IMR-90 (cell line): Measurements from ENCODE around the gene RPN2. TPM values are rescaled to one million over a fixed set of nuclear protein-coding genes. Genes with fewer than 3 reads are reported as not detected.

Source experiments
- ATAC-seq: fragments of 200-7000 bp; cut with Tn5 transposase; 2 replicates; pipeline ENCODE4 v1.9.1; 2020; ENCODE audit warnings: low read depth, mild to moderate bottlenecking, moderate library complexity
- BruUV-seq: library from RNA; stranded (reverse); fragments of 400-500 nt; replicated peaks from 2 replicates; lab custom pipeline; 2021; lab: Mats Ljungman, UMichigan
- CTCF ChIA-PET: fragments of 300-600 bp; formaldehyde crosslinking; extraction: SDS; loops from one replicate; lab custom pipeline; 2021; ENCODE audit warnings: antibody characterized with exemption; lab: Yijun Ruan, JAX
- POLR2A ChIA-PET: fragments of 300-600 bp; sonication (Branson Sonifier 250); formaldehyde crosslinking; loops from one replicate; lab custom pipeline; 2022; ENCODE audit warnings: antibody characterized with exemption; ENCODE audit not compliant: unreplicated experiment; lab: Charles Lee
- DNase-seq: peaks from one replicate; pipeline ENCODE4 v3.0.0; 2013
- H2AFZ ChIP-seq: replicated peaks from 2 replicates; pipeline ENCODE3; 2013; ENCODE audit warnings: low read length, mild to moderate bottlenecking; ENCODE audit not compliant: poor library complexity
- H2AK5ac ChIP-seq: 2 replicates; pipeline ENCODE4 v1.6.1; 2013; ENCODE audit warnings: low read depth, low read length, inconsistent platforms
- H2AK9ac ChIP-seq: replicated peaks from 2 replicates; pipeline ENCODE3; 2013; ENCODE audit warnings: mild to moderate bottlenecking, low read depth, low read length, moderate library complexity; ENCODE audit not compliant: poor library complexity
- H2BK120ac ChIP-seq: 2 replicates; pipeline ENCODE4 v1.6.1; 2013; ENCODE audit warnings: low read depth, low read length, inconsistent platforms
- H2BK15ac ChIP-seq: 3 replicates; pipeline ENCODE4 v1.6.1; 2013; ENCODE audit warnings: low read depth, low read length, inconsistent platforms
- H2BK20ac ChIP-seq: 2 replicates; pipeline ENCODE4 v1.6.1; 2013; ENCODE audit warnings: low read depth, mild to moderate bottlenecking, inconsistent platforms, low read length, moderate library complexity
- H2BK5ac ChIP-seq: 2 replicates; pipeline ENCODE4 v1.6.1; 2013; ENCODE audit warnings: mild to moderate bottlenecking, low read depth, low read length, inconsistent platforms; ENCODE audit not compliant: poor library complexity, severe bottlenecking
- H3K14ac ChIP-seq: replicated peaks from 2 replicates; pipeline ENCODE4 v1.6.1; 2013; ENCODE audit warnings: low read depth, low read length, inconsistent platforms
- H3K18ac ChIP-seq: 2 replicates; pipeline ENCODE4 v1.6.1; 2013; ENCODE audit warnings: low read depth, low read length, control low read depth
- H3K23ac ChIP-seq: 2 replicates; pipeline ENCODE4 v1.6.1; 2013; ENCODE audit warnings: low read depth, low read length, inconsistent platforms
- H3K27ac ChIP-seq: 2 replicates; pipeline ENCODE4 v1.5.1; 2013; ENCODE audit warnings: mild to moderate bottlenecking, control low read depth, low read length; ENCODE audit not compliant: insufficient read depth
- H3K27me3 ChIP-seq: 2 replicates; pipeline ENCODE4 v1.6.1; 2013; ENCODE audit warnings: low read length; ENCODE audit not compliant: control insufficient read depth, insufficient read depth
- H3K36me3 ChIP-seq: 2 replicates; pipeline ENCODE4 v1.6.1; 2013; ENCODE audit warnings: low read length, mixed read lengths; ENCODE audit not compliant: control insufficient read depth, insufficient read depth
- H3K4ac ChIP-seq: 2 replicates; pipeline ENCODE4 v1.6.1; 2013; ENCODE audit warnings: low read depth, low read length, inconsistent platforms
- H3K4me1 ChIP-seq: 2 replicates; pipeline ENCODE4 v1.6.1; 2013; ENCODE audit warnings: low read length, mixed read lengths; ENCODE audit not compliant: control insufficient read depth, insufficient read depth
- H3K4me2 ChIP-seq: 2 replicates; pipeline ENCODE4 v1.6.1; 2013; ENCODE audit warnings: low read depth, mild to moderate bottlenecking, control low read depth, low read length, moderate library complexity
- H3K4me3 ChIP-seq: 2 replicates; pipeline ENCODE4 v1.5.1; 2013; ENCODE audit warnings: low read depth, mild to moderate bottlenecking, control low read depth, low read length, moderate library complexity; ENCODE audit not compliant: insufficient read depth
- H3K56ac ChIP-seq: 2 replicates; pipeline ENCODE4 v1.6.1; 2013; ENCODE audit warnings: low read length, inconsistent platforms; ENCODE audit not compliant: insufficient read depth; ENCODE audit errors: extremely low read depth
- H3K79me1 ChIP-seq, 2 experiments: 2 replicates each; pipeline ENCODE4 v1.6.1; 2013; ENCODE audit warnings: low read length in 2 of 2, inconsistent platforms in 1 of 2, low read depth in 1 of 2
- H3K9ac ChIP-seq: 2 replicates; pipeline ENCODE4 v1.6.1; 2013; ENCODE audit warnings: low read depth, low read length, control low read depth
- H3K9me1 ChIP-seq: 2 replicates; pipeline ENCODE4 v1.6.1; 2013; ENCODE audit warnings: low read length, inconsistent platforms; ENCODE audit not compliant: insufficient read depth
- H3K9me3 ChIP-seq: 2 replicates; pipeline ENCODE4 v1.6.1; 2013; ENCODE audit warnings: low read length; ENCODE audit not compliant: control insufficient read depth, insufficient read depth
- H4K20me1 ChIP-seq: 2 replicates; pipeline ENCODE4 v1.6.1; 2013; ENCODE audit warnings: low read length, inconsistent platforms; ENCODE audit not compliant: insufficient read depth
- H4K5ac ChIP-seq: 2 replicates; pipeline ENCODE4 v1.6.1; 2013; ENCODE audit warnings: mild to moderate bottlenecking, low read depth, low read length, control low read depth
- H4K8ac ChIP-seq, 2 experiments: 2 replicates each; pipeline ENCODE4 v1.6.1; 2013; ENCODE audit warnings: low read depth in 2 of 2, low read length in 2 of 2, control low read depth in 1 of 2, inconsistent platforms in 1 of 2
- H4K91ac ChIP-seq: 2 replicates; pipeline ENCODE4 v1.6.1; 2013; ENCODE audit warnings: low read depth, low read length, inconsistent platforms; ENCODE audit not compliant: insufficient read depth
- BHLHE40 ChIP-seq: fragments of 150-350 bp; IDR thresholded peaks from 2 replicates; pipeline ENCODE4 v1.6.1; 2016; ENCODE audit warnings: mild to moderate bottlenecking, low read depth, low read length
- CEBPB ChIP-seq: IDR thresholded peaks from 2 replicates; pipeline ENCODE4 v1.6.1; 2012; ENCODE audit warnings: low read depth, low read length, improper control_type of control experiment
- CHD1 ChIP-seq: IDR thresholded peaks from 2 replicates; pipeline ENCODE4 v1.6.1; 2012; ENCODE audit warnings: low read depth, low read length, improper control_type of control experiment
- FOS ChIP-seq: fragments of 150-350 bp; IDR thresholded peaks from 2 replicates; pipeline ENCODE4 v1.6.1; 2016; ENCODE audit warnings: low read depth, low read length
- MAFK ChIP-seq: IDR thresholded peaks from 2 replicates; pipeline ENCODE4 v1.6.1; 2012; ENCODE audit warnings: low read depth, low read length, improper control_type of control experiment
- MAZ ChIP-seq: IDR thresholded peaks from 2 replicates; pipeline ENCODE4 v1.6.1; 2012; ENCODE audit warnings: low read depth, mild to moderate bottlenecking, low read length, improper control_type of control experiment, moderate library complexity, borderline replicate concordance
- MXI1 ChIP-seq: IDR thresholded peaks from 2 replicates; pipeline ENCODE4 v1.6.1; 2012; ENCODE audit warnings: low read depth, mild to moderate bottlenecking, low read length, moderate library complexity, borderline replicate concordance
- NFE2L2 ChIP-seq: fragments of 150-350 bp; IDR thresholded peaks from 2 replicates; pipeline ENCODE4 v1.6.1; 2016; ENCODE audit warnings: low read depth, mild to moderate bottlenecking, low read length
- POLR2A ChIP-seq: IDR thresholded peaks from 2 replicates; pipeline ENCODE4 v1.6.1; 2012; ENCODE audit warnings: mild to moderate bottlenecking, low read depth, low read length
- RAD21 ChIP-seq: IDR thresholded peaks from 2 replicates; pipeline ENCODE4 v1.6.1; 2012; ENCODE audit warnings: low read length, improper control_type of control experiment
- RCOR1 ChIP-seq: IDR thresholded peaks from 2 replicates; pipeline ENCODE4 v1.6.1; 2012; ENCODE audit warnings: mild to moderate bottlenecking, low read length, improper control_type of control experiment; ENCODE audit not compliant: insufficient replicate concordance
- RFX5 ChIP-seq: IDR thresholded peaks from 2 replicates; pipeline ENCODE4 v1.8.0; 2012; ENCODE audit warnings: low read depth, mild to moderate bottlenecking, low read length, moderate library complexity
- SMC3 ChIP-seq: fragments of 150-350 bp; IDR thresholded peaks from 2 replicates; pipeline ENCODE4 v1.6.1; 2016; ENCODE audit warnings: low read depth, mild to moderate bottlenecking, antibody characterized with exemption, low read length, moderate library complexity
- USF2 ChIP-seq: fragments of 150-350 bp; IDR thresholded peaks from 2 replicates; pipeline ENCODE4 v1.6.1; 2017; ENCODE audit warnings: mild to moderate bottlenecking, antibody characterized with exemption, low read length, low read depth
- WGBS, 2 experiments: methylation state at CpG; one replicate each; pipeline versions ENCODE4 v1.1.5 to v1.1.7; 2013; ENCODE audit warnings: missing lambda C conversion rate in 2 of 2; ENCODE audit not compliant: insufficient read length in 1 of 2; ENCODE audit errors: extremely low coverage in 2 of 2; 5-methylcytosine and 5-hydroxymethylcytosine counted together
- dilution Hi-C: fragments of 300-500 bp; cut with HindIII; formaldehyde crosslinking; loops from one replicate; pipeline ENCODE4 v1.14.3; 2018; ENCODE audit warnings: low sequenced_read_pairs; ENCODE audit not compliant: unreplicated experiment
- in situ Hi-C: fragments of 300-500 bp; cut with MboI; formaldehyde crosslinking; loops from 3 replicates; pipeline ENCODE4 v1.14.3; 2019; ENCODE audit warnings: low sequenced_read_pairs, inconsistent platforms, mixed read lengths
- intact Hi-C: fragments of 100-400 bp; cut with micrococcal nuclease; formaldehyde crosslinking; loops from 2 replicates; pipeline ENCODE4 v1.10.0; 2022
- polyA plus RNA-seq, 3 experiments: library from polyadenylated mRNA; depleted of rRNA; stranded (reverse); fragments of >200 nt; gene quantifications; 2 replicates each; pipeline ENCODE4 v1.2.3, GENCODE V29; 2012; ENCODE audit warnings: low replicate concordance in 1 of 3
- total RNA-seq: library from RNA; depleted of rRNA; stranded (reverse); fragments of >200 nt; gene quantifications from 2 replicates; pipeline ENCODE4 v1.2.3, GENCODE V29; 2012
- TF ChIP-seq, protein P1 (sequence below): conservative IDR thresholded peaks from 2 replicates; pipeline ENCODE4 v1.5.1; 2012; ENCODE audit warnings: mild to moderate bottlenecking, low read depth, low read length, improper control_type of control experiment
- TF ChIP-seq, protein P2 (sequence below): fragments of 150-350 bp; IDR thresholded peaks from 2 replicates; pipeline ENCODE4 v1.6.1; 2016; ENCODE audit warnings: low read depth, mild to moderate bottlenecking, low read length, moderate library complexity, borderline replicate concordance

The RPN2 gene
- total and polyA plus RNA-seq, 2 of the 4 experiments (the other 2 are of a cell fraction), result 305 to 481 TPM

DNA sequence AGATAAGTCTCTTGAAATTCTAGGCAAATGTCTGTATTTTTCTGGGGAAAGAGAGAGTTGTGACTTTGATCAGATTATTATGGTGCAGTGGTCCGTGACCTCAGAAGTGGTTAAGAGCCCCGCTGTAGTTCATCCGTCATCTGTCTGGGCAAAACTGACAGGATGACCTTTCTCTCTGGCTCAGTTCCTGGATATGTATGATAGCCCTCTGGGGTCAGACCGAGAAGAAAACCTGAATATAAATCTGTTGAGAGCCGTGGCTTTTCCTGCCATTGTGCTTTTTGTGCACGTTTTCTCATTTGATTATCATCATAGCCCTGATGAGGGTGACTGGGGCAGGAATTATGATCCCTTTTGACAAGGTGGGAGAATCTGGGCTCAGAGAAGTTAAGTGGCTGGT lies 55.9 kb downstream of the RPN2 start:
- CTCF ChIA-PET, result no interaction called here
- TF ChIP-seq USF2, result no peak
- TF ChIP-seq MAZ, result no peak
- no peak for TF ChIP-seq BHLHE40
- TF ChIP-seq RFX5, result no peak
- TF ChIP-seq NFE2L2, result no peak
- TF ChIP-seq MAFK, result no peak
- TF ChIP-seq, protein P1, sequence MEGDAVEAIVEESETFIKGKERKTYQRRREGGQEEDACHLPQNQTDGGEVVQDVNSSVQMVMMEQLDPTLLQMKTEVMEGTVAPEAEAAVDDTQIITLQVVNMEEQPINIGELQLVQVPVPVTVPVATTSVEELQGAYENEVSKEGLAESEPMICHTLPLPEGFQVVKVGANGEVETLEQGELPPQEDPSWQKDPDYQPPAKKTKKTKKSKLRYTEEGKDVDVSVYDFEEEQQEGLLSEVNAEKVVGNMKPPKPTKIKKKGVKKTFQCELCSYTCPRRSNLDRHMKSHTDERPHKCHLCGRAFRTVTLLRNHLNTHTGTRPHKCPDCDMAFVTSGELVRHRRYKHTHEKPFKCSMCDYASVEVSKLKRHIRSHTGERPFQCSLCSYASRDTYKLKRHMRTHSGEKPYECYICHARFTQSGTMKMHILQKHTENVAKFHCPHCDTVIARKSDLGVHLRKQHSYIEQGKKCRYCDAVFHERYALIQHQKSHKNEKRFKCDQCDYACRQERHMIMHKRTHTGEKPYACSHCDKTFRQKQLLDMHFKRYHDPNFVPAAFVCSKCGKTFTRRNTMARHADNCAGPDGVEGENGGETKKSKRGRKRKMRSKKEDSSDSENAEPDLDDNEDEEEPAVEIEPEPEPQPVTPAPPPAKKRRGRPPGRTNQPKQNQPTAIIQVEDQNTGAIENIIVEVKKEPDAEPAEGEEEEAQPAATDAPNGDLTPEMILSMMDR, result no peak
- TF ChIP-seq, protein P2, sequence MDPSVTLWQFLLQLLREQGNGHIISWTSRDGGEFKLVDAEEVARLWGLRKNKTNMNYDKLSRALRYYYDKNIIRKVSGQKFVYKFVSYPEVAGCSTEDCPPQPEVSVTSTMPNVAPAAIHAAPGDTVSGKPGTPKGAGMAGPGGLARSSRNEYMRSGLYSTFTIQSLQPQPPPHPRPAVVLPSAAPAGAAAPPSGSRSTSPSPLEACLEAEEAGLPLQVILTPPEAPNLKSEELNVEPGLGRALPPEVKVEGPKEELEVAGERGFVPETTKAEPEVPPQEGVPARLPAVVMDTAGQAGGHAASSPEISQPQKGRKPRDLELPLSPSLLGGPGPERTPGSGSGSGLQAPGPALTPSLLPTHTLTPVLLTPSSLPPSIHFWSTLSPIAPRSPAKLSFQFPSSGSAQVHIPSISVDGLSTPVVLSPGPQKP, result no peak
- no peak for TF ChIP-seq POLR2A
- no peak for TF ChIP-seq CEBPB
- TF ChIP-seq MXI1, result no peak
- TF ChIP-seq RAD21, result no peak
- TF ChIP-seq SMC3, result no peak
- no peak for TF ChIP-seq CHD1
- TF ChIP-seq RCOR1, result no peak
- no peak for TF ChIP-seq FOS
- dilution Hi-C loops, result no loop called here

More for the DNA sequence above, 55.9 kb downstream of the RPN2 start:
- no peak overlapping the region for H4K5ac ChIP-seq
- H2BK15ac ChIP-seq, result no peak overlapping the region
- H2AK9ac ChIP-seq, result no peak overlapping the region
- H3K4me3 ChIP-seq, result no peak overlapping the region
- POLR2A ChIA-PET, result no interaction called here
- no peak overlapping the region for H3K4ac ChIP-seq
- H2AFZ ChIP-seq, result no peak overlapping the region
- intact Hi-C loops, result no loop called here
- no peak overlapping the region for H3K56ac ChIP-seq
- H2BK20ac ChIP-seq, result no peak overlapping the region
- no peak overlapping the region for H3K23ac ChIP-seq
- H3K27ac ChIP-seq, result no peak overlapping the region
- no peak overlapping the region for H4K91ac ChIP-seq
- peaks cover 7% of the 10 kb centered on the region; the same call in 1 of the 2 replicates for H3K4me1 ChIP-seq
- DNase-seq (no peak), ATAC-seq (no peak)
- no peaks in the 10 kb centered on the region for H3K9me3 ChIP-seq
- no peak overlapping the region for H3K18ac ChIP-seq
- peaks cover 0 to 14% of the 10 kb centered on the region in 2 experiments; a peak in 1 of 4 replicates for H3K79me1 ChIP-seq
- H3K14ac ChIP-seq, result no peak overlapping the region
- in situ Hi-C loops, result no loop called here
- H3K9me1 ChIP-seq, result peaks cover 12% of the 10 kb centered on the region
- no peak overlapping the region for H3K4me2 ChIP-seq
- H4K8ac ChIP-seq, result no peak overlapping the region
- 67% methylated on average over 3 of the region's 6 CpGs; no CpG with 5 or more reads in 1 of the 2 experiments for WGBS, 2 experiments
- H4K20me1 ChIP-seq, result peaks cover 7% of the 10 kb centered on the region; the same call in 1 of the 2 replicates
- H3K36me3 ChIP-seq, result peaks cover 74% of the 10 kb centered on the region
- no peak overlapping the region for H2BK120ac ChIP-seq
- H3K27me3 ChIP-seq, result no peaks in the 10 kb centered on the region
- no peak overlapping the region for H2BK5ac ChIP-seq
- no TSS peak for BruUV-seq
- no peak overlapping the region for H3K9ac ChIP-seq
- H2AK5ac ChIP-seq, result no peak overlapping the region
